ENCODE data around the gene CFAP99. TPM values are rescaled to one million over a fixed set of nuclear protein-coding genes. Genes with fewer than 3 reads are reported as not detected.
A peak's percentile ranks its signal among the peaks of the same experiment; 100 is the strongest.
"Not testable (repeated sequence)": the region's sequence is repeated elsewhere in the genome, so short reads cannot be mapped to it uniquely, and the experiment has no call there.

Gene CFAP99
- total RNA-seq, result not detected
- long read RNA-seq, result 0 reads

GRCh38 chr4:2418650-2419571, at the start of gene CFAP99:
Gene CFAP99, plus strand, starts transcription at chr4:2418955.
- intact Hi-C loops (cut with DNase I), result loop anchor here (10.0 kb wide), 2 partner anchors 154 to 174 kb away; partner anchors contain the start of genes HAUS3 (in 1 of the 2), MXD4 (in 1 of the 2) and POLN (in 1 of the 2)
- ATAC-seq, result peak; percentile 96 to 97
- DNase-seq, result peak; percentile 99

DNA sequence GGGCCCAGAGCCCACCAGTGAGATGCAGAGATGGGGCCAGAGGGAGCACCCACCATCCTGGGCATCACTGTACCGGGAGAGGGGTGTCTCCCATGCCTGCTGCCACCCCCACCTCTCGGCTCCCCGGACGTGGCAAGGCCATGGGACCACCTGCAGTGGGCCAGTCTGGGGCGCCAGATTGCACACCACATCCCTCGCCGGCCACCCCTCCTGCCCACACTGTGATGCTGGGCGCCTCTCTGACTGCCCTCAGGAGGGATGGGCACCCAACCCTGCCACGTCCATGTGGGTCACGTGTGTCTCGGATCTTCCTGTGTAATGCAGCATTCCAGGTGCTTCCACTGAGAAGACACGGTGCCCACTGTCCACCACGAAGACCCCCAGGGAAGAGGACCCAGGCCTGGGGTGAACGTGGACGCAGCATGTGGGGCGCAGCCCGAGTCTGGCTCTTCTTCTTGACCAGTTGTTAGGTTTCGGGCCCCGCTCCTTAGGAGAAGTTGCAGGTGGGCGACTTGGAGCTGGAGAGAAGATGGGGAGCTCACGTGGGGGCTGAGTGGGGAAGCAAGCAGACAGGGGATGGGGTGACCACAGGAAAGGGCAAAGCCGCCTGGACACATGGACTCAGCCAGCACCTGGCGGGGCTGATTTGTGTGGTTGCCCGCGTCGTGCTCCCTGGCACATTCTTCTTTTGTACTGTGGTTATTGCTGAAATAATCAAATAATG, 48.0 kb upstream of the CFAP99 start:
- ATAC-seq (no peak), DNase-seq (no peak)
- intact Hi-C loops (cut with DNase I), result no loop called here

DNA sequence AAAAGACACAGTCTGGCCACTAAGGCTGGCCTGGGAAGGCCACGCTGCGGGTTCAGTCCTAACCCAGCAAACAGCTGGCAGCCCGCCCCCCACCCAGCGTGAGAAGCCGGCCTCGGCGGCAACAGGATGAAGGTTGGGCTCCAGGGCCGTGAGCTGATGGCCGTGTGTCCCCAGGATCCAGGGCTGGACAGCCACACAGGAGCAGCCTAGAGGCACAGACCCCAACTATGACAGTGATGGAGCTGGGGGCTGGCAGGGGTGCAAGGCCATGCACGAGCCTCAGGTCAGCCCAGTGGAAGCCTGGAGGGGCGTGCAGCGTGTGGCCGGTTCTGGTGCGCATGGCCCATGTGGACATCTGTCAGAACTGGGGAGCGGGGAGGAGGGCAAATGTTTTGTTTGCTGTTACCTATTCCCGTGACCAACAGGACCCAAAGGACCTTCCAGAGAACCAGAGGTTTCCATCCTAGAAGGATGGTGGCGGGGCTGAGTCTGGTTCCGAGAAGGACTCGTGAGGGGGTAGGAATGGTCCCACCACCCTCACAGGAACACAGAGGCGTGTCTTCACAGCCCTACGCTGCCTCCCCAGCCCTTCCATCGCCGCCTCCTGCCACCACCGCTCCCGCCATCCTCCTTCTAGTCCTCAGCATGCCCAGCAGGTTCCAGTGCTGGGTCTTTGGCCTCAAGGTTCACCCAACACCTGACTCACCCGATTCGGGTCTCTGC, 46.8 kb upstream of the CFAP99 start:
- intact Hi-C loops (cut with DNase I), result no loop called here
- no peak for DNase-seq
- no peak for ATAC-seq

GRCh38 chr4:2372488-2373030, 46.2 kb upstream of the CFAP99 start:
- intact Hi-C loops (cut with DNase I), result no loop called here
- no peak for DNase-seq
- ATAC-seq, result no peak

GRCh38 chr4:2373532-2373931, 45.2 kb upstream of the CFAP99 start:
- ATAC-seq, result no peak
- DNase-seq, result no peak
- intact Hi-C loops (cut with DNase I), result no loop called here

DNA sequence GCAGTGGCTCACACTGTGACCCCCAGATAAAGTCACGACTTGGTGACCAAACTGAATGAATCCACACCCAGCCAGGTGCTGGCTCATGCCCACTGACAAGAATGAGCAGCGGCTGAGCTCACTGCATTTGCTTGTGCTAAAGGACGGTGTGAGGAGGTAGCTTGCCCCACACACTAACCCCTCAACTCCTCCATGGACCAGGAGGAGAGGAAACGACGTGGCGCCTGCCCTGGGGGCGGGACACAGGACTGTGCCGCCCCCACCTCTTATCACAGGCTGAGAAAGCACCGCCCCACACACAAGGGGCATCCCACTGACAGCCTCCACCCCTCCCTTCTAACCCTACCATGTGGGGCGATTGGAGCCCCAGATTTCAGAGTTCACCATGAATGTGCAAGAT, 43.3 kb upstream of the CFAP99 start:
- intact Hi-C loops (cut with DNase I), result no loop called here
- DNase-seq (no peak), ATAC-seq (no peak)

DNA sequence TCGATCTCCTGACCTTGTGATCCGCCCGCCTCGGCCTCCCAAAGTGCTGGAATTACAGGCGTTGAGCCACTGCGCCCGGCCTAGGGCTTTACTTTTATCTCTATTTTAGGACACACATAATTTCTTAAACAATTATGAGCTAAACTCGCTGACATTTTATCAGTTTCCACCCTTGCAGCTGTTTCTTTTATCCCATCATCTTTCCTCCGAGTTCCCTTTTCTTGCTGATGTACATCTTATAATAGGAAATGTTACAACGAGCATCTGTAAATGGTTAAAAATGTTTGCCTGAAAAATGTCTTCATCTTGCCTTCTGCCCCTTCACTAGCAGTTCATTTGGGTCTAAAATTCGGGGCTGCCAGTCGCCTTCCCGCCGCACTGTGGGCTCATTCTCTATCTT, 41.5 kb upstream of the CFAP99 start:
- ATAC-seq (no peak), DNase-seq (no peak)
- intact Hi-C loops (cut with DNase I), result no loop called here

DNA sequence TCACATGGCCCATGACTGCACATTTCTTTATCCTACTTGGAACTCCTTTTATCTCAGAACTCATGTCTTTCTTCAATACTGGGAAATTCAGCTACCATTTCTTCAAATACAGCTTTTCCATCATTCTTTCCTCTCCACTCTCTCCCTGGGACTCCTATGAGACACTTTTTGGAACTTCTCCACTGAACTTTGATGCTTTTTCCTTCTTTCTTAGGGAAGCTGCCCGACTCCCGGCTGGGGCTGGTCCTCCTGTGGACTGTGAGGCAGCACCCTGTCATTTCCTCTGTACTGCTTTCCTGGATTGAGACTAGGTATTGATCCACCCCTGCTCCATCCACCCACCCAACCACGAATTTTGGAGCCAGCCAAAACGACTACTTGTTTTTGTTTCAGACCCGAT, 40.4 kb upstream of the CFAP99 start:
- no peak for ATAC-seq
- intact Hi-C loops (cut with DNase I), result no loop called here
- no peak for DNase-seq

GRCh38 chr4:2378898-2379297, 39.9 kb upstream of the CFAP99 start:
- DNase-seq (no peak), ATAC-seq (no peak)
- intact Hi-C loops (cut with DNase I), result no loop called here

GRCh38 chr4:2380589-2380988, 38.2 kb upstream of the CFAP99 start:
- DNase-seq; intact Hi-C loops (cut with DNase I); ATAC-seq: not testable (repeated sequence)

DNA sequence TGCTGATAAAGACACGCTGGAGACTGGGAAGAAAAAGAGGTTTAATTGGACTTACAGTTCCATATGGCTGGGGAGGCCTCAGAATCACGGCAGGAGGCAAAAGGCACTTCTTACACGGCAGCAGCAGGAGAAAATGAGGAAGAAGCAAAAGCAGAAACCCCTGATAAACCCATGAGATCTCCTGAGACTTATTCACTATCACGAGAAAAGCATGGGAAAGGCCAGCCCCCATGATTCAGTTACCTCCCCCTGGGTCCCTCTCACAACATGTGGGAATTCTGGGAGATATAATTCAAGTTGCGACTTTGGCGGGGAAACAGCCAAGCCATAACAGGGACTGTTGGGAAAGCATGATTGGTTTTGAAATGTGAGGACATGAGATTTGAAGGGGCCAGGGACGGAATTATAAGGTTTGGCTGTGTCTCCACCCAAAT, 36.0 kb upstream of the CFAP99 start:
- DNase-seq; ATAC-seq; intact Hi-C loops (cut with DNase I): not testable (repeated sequence)

DNA sequence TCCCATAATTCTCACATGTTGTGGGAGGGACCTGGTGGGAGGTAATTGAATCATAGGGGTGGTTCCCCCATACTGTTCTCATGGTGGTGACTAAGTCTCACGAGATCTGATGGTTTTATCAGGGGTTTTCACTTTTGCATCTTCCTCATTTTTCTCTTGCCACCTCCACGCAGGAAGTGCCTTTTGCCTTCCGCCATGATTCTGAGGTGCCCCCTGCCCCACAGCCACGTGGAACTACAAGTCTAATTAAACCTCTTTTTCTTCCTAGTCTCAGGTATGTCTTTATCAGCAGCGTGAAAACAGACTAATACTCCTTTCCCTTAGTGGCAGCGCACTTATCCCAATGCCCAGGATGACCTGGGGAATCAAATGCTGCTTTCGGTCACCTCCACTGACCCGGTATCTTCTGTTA, 35.5 kb upstream of the CFAP99 start:
- ATAC-seq; DNase-seq; intact Hi-C loops (cut with DNase I): not testable (repeated sequence)

DNA sequence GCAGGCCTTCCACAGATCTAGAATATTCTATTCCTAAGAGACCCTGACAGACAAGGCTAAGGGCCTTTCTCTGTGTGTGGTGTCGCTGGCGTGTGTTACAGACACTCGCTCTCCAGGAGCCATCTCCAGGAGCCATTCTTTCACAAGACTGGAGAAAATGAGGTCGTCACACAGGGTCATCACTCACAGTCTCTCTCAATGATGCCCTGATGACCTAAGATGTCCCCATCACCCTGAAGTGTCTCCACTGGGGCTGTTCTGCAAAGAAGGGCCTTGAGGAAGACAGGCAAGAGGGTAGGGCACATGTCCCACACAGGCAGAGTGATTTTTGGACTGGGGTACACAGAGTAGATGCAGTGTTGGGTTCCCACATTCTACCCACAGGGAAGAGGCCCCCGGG, 35.0 kb upstream of the CFAP99 start:
- DNase-seq (no peak), ATAC-seq (no peak)
- intact Hi-C loops (cut with DNase I), result no loop called here

- intact Hi-C loops (cut with DNase I), result no loop called here
- ATAC-seq, result no peak
- no peak for DNase-seq
Measured at GRCh38 chr4:2384245-2384644, 34.5 kb upstream of the CFAP99 start.

- ATAC-seq, result no peak
- intact Hi-C loops (cut with DNase I), result no loop called here
- no peak for DNase-seq
Measured at GRCh38 chr4:2385516-2385915, 33.2 kb upstream of the CFAP99 start.

DNA sequence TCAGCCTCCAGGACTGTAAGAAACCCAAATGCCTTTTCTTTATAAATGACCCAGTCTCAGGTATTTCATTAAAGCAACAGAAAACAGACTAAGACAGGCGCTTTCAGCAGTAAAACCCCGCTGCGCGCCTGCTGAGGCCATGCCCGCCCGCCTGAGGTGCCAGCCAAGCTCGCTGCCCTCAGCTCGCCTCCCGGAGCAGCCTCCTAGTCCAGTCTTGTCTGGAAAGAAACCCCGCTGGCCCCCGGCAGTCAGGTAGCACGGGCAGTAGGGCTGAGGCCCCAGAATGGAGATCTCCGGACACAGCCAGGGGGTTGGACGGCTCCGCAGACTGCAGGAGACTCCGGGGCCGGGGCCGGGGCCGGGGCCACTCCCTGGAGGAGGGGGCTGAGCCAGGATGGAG, 32.0 kb upstream of the CFAP99 start:
- DNase-seq (no peak), ATAC-seq (no peak)
- intact Hi-C loops (cut with DNase I), result no loop called here

DNA sequence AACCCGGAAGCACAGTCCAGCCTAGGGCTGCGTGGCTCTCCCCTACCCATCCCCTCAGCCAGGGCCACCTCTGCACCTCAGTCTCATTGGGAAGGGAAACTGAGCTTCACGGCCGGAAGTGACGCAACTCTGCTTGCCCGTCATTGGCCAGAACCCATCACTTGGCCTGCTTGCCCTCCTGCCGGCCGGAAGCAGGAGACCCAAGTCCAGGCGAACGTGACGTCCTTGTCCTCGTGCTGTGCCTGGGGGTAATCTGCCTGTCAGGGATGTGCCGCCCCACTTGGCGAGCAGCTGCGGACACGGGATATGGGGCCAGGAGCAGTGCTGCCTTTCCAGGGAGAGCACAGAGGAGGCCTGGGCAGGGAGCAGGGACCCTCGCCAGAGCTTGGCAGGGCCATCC, 31.5 kb upstream of the CFAP99 start:
- DNase-seq (no peak), ATAC-seq (no peak)
- intact Hi-C loops (cut with DNase I), result no loop called here

DNA sequence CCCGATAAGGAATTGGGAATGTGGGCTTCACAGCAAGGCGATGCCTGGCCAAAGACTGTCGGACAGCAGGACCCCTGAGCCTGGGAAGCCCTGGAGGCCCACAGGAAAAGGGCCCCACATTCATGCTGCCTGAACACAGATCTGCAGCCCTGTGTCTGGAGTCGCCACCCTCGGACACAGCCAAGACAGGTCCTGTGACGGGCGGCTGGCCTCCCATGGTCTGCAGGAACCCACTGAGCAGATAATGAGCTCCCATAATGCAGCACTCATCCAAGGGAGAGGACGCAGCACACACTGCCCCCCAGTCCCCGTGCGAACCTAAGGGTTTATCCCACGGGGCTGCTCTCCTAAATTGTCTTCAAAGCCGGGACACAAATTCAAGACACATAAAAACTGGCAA, 30.9 kb upstream of the CFAP99 start:
- no peak for DNase-seq
- intact Hi-C loops (cut with DNase I), result no loop called here
- ATAC-seq, result no peak

DNA sequence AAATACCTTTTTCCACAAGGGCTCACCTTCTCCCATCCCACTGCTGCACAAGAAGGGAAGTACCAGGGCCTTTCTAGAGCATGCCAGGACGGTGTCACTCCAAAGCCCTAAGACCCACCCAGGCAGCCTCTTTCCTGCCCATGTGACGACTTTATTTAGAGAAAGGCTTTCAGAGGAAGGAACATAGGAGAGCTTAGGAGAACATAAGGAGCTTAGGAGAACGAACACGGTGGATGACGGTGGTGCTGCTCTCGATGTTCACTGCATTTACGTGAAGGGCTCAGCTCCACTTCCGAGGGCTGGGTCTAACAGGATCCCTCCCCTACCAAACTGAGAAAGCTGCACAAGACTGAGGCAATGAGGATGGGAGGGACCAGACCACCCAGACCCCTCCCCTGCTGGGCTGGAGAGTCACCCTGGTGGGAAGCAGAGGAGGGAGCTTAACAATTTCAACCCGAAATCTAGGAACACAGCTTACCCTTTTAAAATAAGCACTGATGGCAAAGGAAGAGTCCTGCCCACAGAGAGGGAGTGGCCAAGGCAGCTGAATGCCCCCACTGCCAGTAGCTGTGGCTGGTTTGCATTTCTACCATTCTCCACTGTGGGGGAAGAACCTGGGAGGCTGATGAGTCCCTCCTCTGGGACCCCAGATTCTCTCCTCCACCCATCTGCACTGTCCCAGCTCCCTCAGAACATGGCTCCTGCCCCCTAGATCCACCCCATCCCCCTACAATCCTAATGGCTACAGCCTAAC, 30.1 kb upstream of the CFAP99 start:
- intact Hi-C loops (cut with DNase I), result no loop called here
- DNase-seq (no peak), ATAC-seq (peak in 1 of 2 donors; percentile 41)

All from left cardiac atrium (tissue), 4 donors.